ENCODE results near the gene TNS3.
"Not testable (repeated sequence)": the region's sequence is repeated elsewhere in the genome, so short reads cannot be mapped to it uniquely, and the experiment has no call there.

Gene TNS3

GRCh38 chr7:47482013-47482875 lies 99.7 kb downstream of the TNS3 start:
- no peak for DNase-seq

- no peak for DNase-seq
Observed at GRCh38 chr7:47481541-47482012, 100.3 kb downstream of the TNS3 start.

GRCh38 chr7:47480576-47481538 lies 101.1 kb downstream of the TNS3 start:
- DNase-seq, result no peak

- no peak for DNase-seq
Observed at GRCh38 chr7:47479821-47480575, 101.9 kb downstream of the TNS3 start.

- no peak for DNase-seq
Observed at GRCh38 chr7:47478926-47479711, 102.8 kb downstream of the TNS3 start.

GRCh38 chr7:47478017-47478344 lies 103.9 kb downstream of the TNS3 start:
- no peak for DNase-seq

GRCh38 chr7:47477191-47478016 lies 104.5 kb downstream of the TNS3 start:
- DNase-seq, result no peak

GRCh38 chr7:47475880-47476227 lies 106.1 kb downstream of the TNS3 start:
- DNase-seq, result no peak

GRCh38 chr7:47474937-47475879 lies 106.7 kb downstream of the TNS3 start:
- DNase-seq, result no peak

GRCh38 chr7:47474211-47474936 lies 107.5 kb downstream of the TNS3 start:
- no peak for DNase-seq

GRCh38 chr7:47473499-47474210 lies 108.3 kb downstream of the TNS3 start:
- DNase-seq, result no peak

- no peak for DNase-seq
Observed at GRCh38 chr7:47472444-47473157, 109.3 kb downstream of the TNS3 start.

GRCh38 chr7:47471831-47472230 lies 110.1 kb downstream of the TNS3 start:
- no peak for DNase-seq

GRCh38 chr7:47471358-47471703 lies 110.6 kb downstream of the TNS3 start:
- no peak for DNase-seq

- DNase-seq, result no peak
Observed at GRCh38 chr7:47470567-47471357, 111.1 kb downstream of the TNS3 start.

- DNase-seq, result not testable (repeated sequence)
Observed at GRCh38 chr7:47469846-47470245, 112.1 kb downstream of the TNS3 start.

- DNase-seq, result no peak
Observed at GRCh38 chr7:47466832-47467231, 115.1 kb downstream of the TNS3 start.

Measured in activated CD8-positive, alpha-beta memory T cell treated with anti-CD3 and anti-CD28 coated beads, Interleukin-2, amount 50 U/mL, for 4 hours (primary cell).